SK-N-SH (cell line): Measurements from ENCODE around the gene NRCAM. TPM values are rescaled to one million over a fixed set of nuclear protein-coding genes. Genes with fewer than 3 reads are reported as not detected.

Experiments
- CTCF ChIA-PET: fragments of 300-600, 350-600 bp; formaldehyde crosslinking; extraction: SDS; loops from one replicate; lab custom pipeline; 2021; lab: Yijun Ruan, JAX
- POLR2A ChIA-PET: fragments of 350-600 bp; sonication (Branson Sonifier 250); formaldehyde crosslinking; extraction: SDS; loops from one replicate; lab custom pipeline; 2020; ENCODE audit warnings: antibody characterized with exemption, inconsistent platforms; lab: Yijun Ruan, JAX
- DNase-seq: peaks from one replicate; pipeline ENCODE4 v3.0.0; 2012
- H2AFZ ChIP-seq: fragments of 200-600 bp; sonication (generic); 2 replicates; pipeline ENCODE4 v1.8.1; 2016; ENCODE audit warnings: antibody characterized with exemption, mild to moderate bottlenecking, low read depth
- H3F3A ChIP-seq: fragments of 200-600 bp; sonication (generic); replicated peaks from 2 replicates; pipeline ENCODE3; 2016; ENCODE audit warnings: antibody characterized with exemption, mild to moderate bottlenecking; ENCODE audit not compliant: insufficient read depth
- H3K27ac ChIP-seq, 2 experiments: fragments of 200-500 bp in 1 of 2; fragments of 200-600 bp in 1 of 2; sonication (Bioruptor generic) in 1 of 2; sonication (generic), shearing (Covaris generic) in 1 of 2; 2 replicates each; pipeline versions ENCODE4 v1.5.1 to v1.6.1; 2014 to 2016; ENCODE audit warnings: low read depth in 2 of 2, inconsistent platforms in 1 of 2, low read length in 1 of 2, mild to moderate bottlenecking in 1 of 2, mixed read lengths in 1 of 2
- H3K27me3 ChIP-seq: fragments of 200-600 bp; sonication (generic), shearing (Covaris generic); 2 replicates; pipeline ENCODE4 v1.6.1; 2016; ENCODE audit warnings: mixed run types; ENCODE audit not compliant: insufficient read depth
- H3K36me3 ChIP-seq, 2 experiments: fragments of 200-500 bp in 1 of 2; fragments of 200-600 bp in 1 of 2; sonication (Bioruptor generic) in 1 of 2; sonication (generic) in 1 of 2; replicated peaks in 1 of 2; 2 replicates each; pipeline versions ENCODE3 to v1.5.1; 2014 to 2016; ENCODE audit warnings: low read length in 1 of 2, mild to moderate bottlenecking in 1 of 2; ENCODE audit not compliant: insufficient read depth in 2 of 2, control insufficient read depth in 1 of 2
- H3K4me1 ChIP-seq, 2 experiments: fragments of 200-500 bp in 1 of 2; fragments of 200-600 bp in 1 of 2; sonication (Bioruptor generic) in 1 of 2; sonication (generic), shearing (Covaris generic) in 1 of 2; 2 replicates each; pipeline versions ENCODE4 v1.5.1 to v1.6.1; 2014 to 2016; ENCODE audit warnings: low read depth in 1 of 2, low read length in 1 of 2, mixed run types in 1 of 2; ENCODE audit not compliant: insufficient read depth in 2 of 2, control insufficient read depth in 1 of 2
- H3K4me2 ChIP-seq: fragments of 200-600 bp; sonication (generic), shearing (Covaris generic); 2 replicates; pipeline ENCODE4 v1.6.1; 2017; ENCODE audit warnings: mixed run types
- H3K4me3 ChIP-seq, 2 experiments: fragments of 200-500 bp in 1 of 2; fragments of 200-600 bp in 1 of 2; sonication (Bioruptor generic) in 1 of 2; sonication (generic), shearing (Covaris generic) in 1 of 2; 2 replicates each; pipeline versions ENCODE4 v1.5.1 to v1.8.1; 2014 to 2016; ENCODE audit warnings: low read depth in 2 of 2, inconsistent platforms in 1 of 2, low read length in 1 of 2, mild to moderate bottlenecking in 1 of 2, mixed read lengths in 1 of 2, moderate library complexity in 1 of 2
- H3K79me2 ChIP-seq: fragments of 200-600 bp; sonication (generic); 2 replicates; pipeline ENCODE4 v1.8.1; 2017; ENCODE audit warnings: mild to moderate bottlenecking; ENCODE audit not compliant: insufficient read depth
- H3K9ac ChIP-seq: fragments of 200-600 bp; sonication (generic); 2 replicates; pipeline ENCODE4 v1.6.1; 2017; ENCODE audit warnings: mixed run types
- H3K9me2 ChIP-seq: fragments of 200-600 bp; sonication (generic); 2 replicates; pipeline ENCODE4 v1.6.1; 2017; ENCODE audit warnings: mixed run types
- H3K9me3 ChIP-seq: fragments of 200-600 bp; sonication (generic); 2 replicates; pipeline ENCODE4 v1.6.1; 2017; ENCODE audit warnings: mixed run types, mild to moderate bottlenecking, moderate library complexity
- H4K20me1 ChIP-seq: fragments of 200-600 bp; sonication (generic); 2 replicates; pipeline ENCODE4 v1.6.1; 2017; ENCODE audit warnings: mild to moderate bottlenecking, mixed run types; ENCODE audit not compliant: insufficient read depth
- CHD2 ChIP-seq: fragments of 150-350 bp; IDR thresholded peaks from 2 replicates; pipeline ENCODE4 v1.6.1; 2018; ENCODE audit warnings: low read length; ENCODE audit not compliant: partially characterized antibody
- EP300 ChIP-seq, 2 experiments: IDR thresholded peaks; 2 replicates each; pipeline versions ENCODE4 v1.4.0 to v1.6.1; 2012; ENCODE audit warnings: borderline replicate concordance in 1 of 2, low read depth in 1 of 2, low read length in 1 of 2
- FOXJ3 ChIP-seq: sonication (generic); formaldehyde crosslinking; IDR thresholded peaks from 2 replicates; pipeline ENCODE4 v1.5.1; 2020; ENCODE audit warnings: mild to moderate bottlenecking, missing genetic modification reagents
- FOXM1 ChIP-seq: IDR thresholded peaks from 2 replicates; pipeline ENCODE4 v1.4.0; 2012; ENCODE audit warnings: low read depth, mild to moderate bottlenecking
- MXI1 ChIP-seq: IDR thresholded peaks from 2 replicates; pipeline ENCODE4 v1.6.1; 2012; ENCODE audit warnings: mild to moderate bottlenecking, low read depth, low read length, improper control_type of control experiment
- NRF1 ChIP-seq: IDR thresholded peaks from 2 replicates; pipeline ENCODE4 v1.6.1; 2012; ENCODE audit warnings: low read depth, mild to moderate bottlenecking, low read length
- POLR2AphosphoS5 ChIP-seq: IDR thresholded peaks from 2 replicates; pipeline ENCODE4 v1.6.1; 2012; ENCODE audit warnings: low read depth, low read length
- RCOR1 ChIP-seq: fragments of 150-350 bp; IDR thresholded peaks from 2 replicates; pipeline ENCODE4 v1.6.1; 2017; ENCODE audit warnings: antibody characterized with exemption, low read length
- RFX5 ChIP-seq: IDR thresholded peaks from 2 replicates; pipeline ENCODE4 v1.6.1; 2012; ENCODE audit warnings: mild to moderate bottlenecking, improper control_type of control experiment, low read length
- SMC3 ChIP-seq: IDR thresholded peaks from 2 replicates; pipeline ENCODE4 v1.6.1; 2012; ENCODE audit warnings: low read depth, low read length, improper control_type of control experiment
- TEAD4 ChIP-seq: IDR thresholded peaks from 2 replicates; pipeline ENCODE4 v1.4.0; 2012; ENCODE audit warnings: mild to moderate bottlenecking, borderline replicate concordance; ENCODE audit not compliant: insufficient read depth
- ZBTB33 ChIP-seq: IDR thresholded peaks from 2 replicates; pipeline ENCODE4 v1.4.0; 2012; ENCODE audit warnings: low read depth, borderline replicate concordance
- WGBS: methylation state at CpG from one replicate; pipeline ENCODE4 v1.1.6; 2017; ENCODE audit warnings: low lambda C conversion rate; 5-methylcytosine and 5-hydroxymethylcytosine counted together
- polyA plus RNA-seq, 3 experiments: library from polyadenylated mRNA; depleted of rRNA; stranded (reverse); fragments of >200 nt; gene quantifications; 2 replicates each; pipeline ENCODE4 v1.2.3, GENCODE V29; 2012
- TF ChIP-seq, protein P1 (sequence below): IDR thresholded peaks from 2 replicates; pipeline ENCODE4; 2012
- TF ChIP-seq, protein P2 (sequence below): IDR thresholded peaks from 2 replicates; pipeline ENCODE4 v1.6.1; 2012; ENCODE audit warnings: mild to moderate bottlenecking, low read depth, low read length, moderate library complexity
- TF ChIP-seq, protein P3 (sequence below): IDR thresholded peaks from 2 replicates; pipeline ENCODE4 v1.4.0; 2012; ENCODE audit warnings: low read depth, borderline replicate concordance
- TF ChIP-seq, protein P4 (sequence below): fragments of 150-350 bp; IDR thresholded peaks from 2 replicates; pipeline ENCODE4 v1.6.1; 2016; ENCODE audit warnings: mild to moderate bottlenecking, low read depth, low read length

Gene NRCAM
- polyA plus RNA-seq, 1 of the 3 experiments (the other 2 are of a cell fraction): 1.1 TPM

DNA sequence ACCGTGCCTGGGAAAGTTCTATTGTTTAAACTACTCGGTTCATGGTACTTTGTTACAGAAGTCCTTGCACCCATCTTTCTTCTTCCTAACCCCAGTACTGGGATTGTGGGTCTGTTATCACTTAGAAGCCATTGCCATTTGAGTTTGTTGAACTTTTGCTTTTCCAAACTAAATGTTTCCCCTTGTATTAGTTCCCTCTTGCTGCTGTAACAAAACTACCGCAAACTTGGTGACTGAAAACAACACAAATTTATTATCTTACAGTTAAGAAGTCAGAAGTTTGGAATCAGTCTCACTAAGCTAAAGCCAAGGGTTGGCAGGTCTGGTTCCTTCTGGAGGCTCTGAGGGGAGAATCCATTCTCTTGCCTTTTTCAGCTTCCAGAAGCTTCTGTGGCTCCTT is 319.2 kb downstream of the NRCAM start:
- ChIA-PET POLR2A (no interaction called here), CTCF (interaction anchor here (1.0 to 10.5 kb wide), 3 partner anchors 9 to 258 kb away, joined by 3 to 90 read pairs (median 3); no protein-coding TSS in a partner anchor)
- no peak overlapping the region for H3K27ac ChIP-seq
- no peak for TF ChIP-seq RFX5
- no peak for TF ChIP-seq RCOR1
- TF ChIP-seq, protein P1, sequence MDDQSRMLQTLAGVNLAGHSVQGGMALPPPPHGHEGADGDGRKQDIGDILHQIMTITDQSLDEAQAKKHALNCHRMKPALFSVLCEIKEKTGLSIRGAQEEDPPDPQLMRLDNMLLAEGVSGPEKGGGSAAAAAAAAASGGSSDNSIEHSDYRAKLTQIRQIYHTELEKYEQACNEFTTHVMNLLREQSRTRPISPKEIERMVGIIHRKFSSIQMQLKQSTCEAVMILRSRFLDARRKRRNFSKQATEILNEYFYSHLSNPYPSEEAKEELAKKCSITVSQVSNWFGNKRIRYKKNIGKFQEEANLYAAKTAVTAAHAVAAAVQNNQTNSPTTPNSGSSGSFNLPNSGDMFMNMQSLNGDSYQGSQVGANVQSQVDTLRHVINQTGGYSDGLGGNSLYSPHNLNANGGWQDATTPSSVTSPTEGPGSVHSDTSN: no peak
- no peak for TF ChIP-seq FOXM1
- TF ChIP-seq, protein P2, sequence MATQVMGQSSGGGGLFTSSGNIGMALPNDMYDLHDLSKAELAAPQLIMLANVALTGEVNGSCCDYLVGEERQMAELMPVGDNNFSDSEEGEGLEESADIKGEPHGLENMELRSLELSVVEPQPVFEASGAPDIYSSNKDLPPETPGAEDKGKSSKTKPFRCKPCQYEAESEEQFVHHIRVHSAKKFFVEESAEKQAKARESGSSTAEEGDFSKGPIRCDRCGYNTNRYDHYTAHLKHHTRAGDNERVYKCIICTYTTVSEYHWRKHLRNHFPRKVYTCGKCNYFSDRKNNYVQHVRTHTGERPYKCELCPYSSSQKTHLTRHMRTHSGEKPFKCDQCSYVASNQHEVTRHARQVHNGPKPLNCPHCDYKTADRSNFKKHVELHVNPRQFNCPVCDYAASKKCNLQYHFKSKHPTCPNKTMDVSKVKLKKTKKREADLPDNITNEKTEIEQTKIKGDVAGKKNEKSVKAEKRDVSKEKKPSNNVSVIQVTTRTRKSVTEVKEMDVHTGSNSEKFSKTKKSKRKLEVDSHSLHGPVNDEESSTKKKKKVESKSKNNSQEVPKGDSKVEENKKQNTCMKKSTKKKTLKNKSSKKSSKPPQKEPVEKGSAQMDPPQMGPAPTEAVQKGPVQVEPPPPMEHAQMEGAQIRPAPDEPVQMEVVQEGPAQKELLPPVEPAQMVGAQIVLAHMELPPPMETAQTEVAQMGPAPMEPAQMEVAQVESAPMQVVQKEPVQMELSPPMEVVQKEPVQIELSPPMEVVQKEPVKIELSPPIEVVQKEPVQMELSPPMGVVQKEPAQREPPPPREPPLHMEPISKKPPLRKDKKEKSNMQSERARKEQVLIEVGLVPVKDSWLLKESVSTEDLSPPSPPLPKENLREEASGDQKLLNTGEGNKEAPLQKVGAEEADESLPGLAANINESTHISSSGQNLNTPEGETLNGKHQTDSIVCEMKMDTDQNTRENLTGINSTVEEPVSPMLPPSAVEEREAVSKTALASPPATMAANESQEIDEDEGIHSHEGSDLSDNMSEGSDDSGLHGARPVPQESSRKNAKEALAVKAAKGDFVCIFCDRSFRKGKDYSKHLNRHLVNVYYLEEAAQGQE: no peak
- no peak for TF ChIP-seq POLR2AphosphoS5
- TF ChIP-seq ZBTB33: no peak
- no peak for TF ChIP-seq TEAD4
- TF ChIP-seq SMC3: no peak
- no peak for TF ChIP-seq EP300 (IDR thresholded peaks at IDR 0.05; ENCODE audit: borderline replicate concordance in 1 of 2, low read depth in 1 of 2, low read length in 1 of 2)
- no peak for TF ChIP-seq MXI1
- no peak for TF ChIP-seq FOXJ3
- TF ChIP-seq, protein P3, sequence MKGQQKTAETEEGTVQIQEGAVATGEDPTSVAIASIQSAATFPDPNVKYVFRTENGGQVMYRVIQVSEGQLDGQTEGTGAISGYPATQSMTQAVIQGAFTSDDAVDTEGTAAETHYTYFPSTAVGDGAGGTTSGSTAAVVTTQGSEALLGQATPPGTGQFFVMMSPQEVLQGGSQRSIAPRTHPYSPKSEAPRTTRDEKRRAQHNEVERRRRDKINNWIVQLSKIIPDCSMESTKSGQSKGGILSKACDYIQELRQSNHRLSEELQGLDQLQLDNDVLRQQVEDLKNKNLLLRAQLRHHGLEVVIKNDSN: no peak
- TF ChIP-seq, protein P4, sequence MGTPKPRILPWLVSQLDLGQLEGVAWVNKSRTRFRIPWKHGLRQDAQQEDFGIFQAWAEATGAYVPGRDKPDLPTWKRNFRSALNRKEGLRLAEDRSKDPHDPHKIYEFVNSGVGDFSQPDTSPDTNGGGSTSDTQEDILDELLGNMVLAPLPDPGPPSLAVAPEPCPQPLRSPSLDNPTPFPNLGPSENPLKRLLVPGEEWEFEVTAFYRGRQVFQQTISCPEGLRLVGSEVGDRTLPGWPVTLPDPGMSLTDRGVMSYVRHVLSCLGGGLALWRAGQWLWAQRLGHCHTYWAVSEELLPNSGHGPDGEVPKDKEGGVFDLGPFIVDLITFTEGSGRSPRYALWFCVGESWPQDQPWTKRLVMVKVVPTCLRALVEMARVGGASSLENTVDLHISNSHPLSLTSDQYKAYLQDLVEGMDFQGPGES: no peak
- TF ChIP-seq CHD2: no peak
- no peak for TF ChIP-seq NRF1
- peaks cover 4% of the 10 kb centered on the region for H3F3A ChIP-seq
- H3K9ac ChIP-seq: no peak overlapping the region
- no peak overlapping the region for H3K4me2 ChIP-seq
- H3K27me3 ChIP-seq: no peaks in the 10 kb centered on the region
- H3K79me2 ChIP-seq: no peaks in the 10 kb centered on the region
- 91% methylated on average over 3 of the region's 3 CpGs for WGBS
- H3K36me3 ChIP-seq: no peaks in the 10 kb centered on the region
- H3K4me1 ChIP-seq: peaks cover 5 to 14% of the 10 kb centered on the region in 2 experiments; a peak in 2 of 4 replicates
- H3K4me3 ChIP-seq: no peak overlapping the region
- no peaks in the 10 kb centered on the region for H3K9me3 ChIP-seq
- H3K9me2 ChIP-seq: no peaks in the 10 kb centered on the region
- DNase-seq: no peak
- H4K20me1 ChIP-seq: no peaks in the 10 kb centered on the region
- no peak overlapping the region for H2AFZ ChIP-seq
